ENCODE results near the gene PIM2.

Gene PIM2

DNA sequence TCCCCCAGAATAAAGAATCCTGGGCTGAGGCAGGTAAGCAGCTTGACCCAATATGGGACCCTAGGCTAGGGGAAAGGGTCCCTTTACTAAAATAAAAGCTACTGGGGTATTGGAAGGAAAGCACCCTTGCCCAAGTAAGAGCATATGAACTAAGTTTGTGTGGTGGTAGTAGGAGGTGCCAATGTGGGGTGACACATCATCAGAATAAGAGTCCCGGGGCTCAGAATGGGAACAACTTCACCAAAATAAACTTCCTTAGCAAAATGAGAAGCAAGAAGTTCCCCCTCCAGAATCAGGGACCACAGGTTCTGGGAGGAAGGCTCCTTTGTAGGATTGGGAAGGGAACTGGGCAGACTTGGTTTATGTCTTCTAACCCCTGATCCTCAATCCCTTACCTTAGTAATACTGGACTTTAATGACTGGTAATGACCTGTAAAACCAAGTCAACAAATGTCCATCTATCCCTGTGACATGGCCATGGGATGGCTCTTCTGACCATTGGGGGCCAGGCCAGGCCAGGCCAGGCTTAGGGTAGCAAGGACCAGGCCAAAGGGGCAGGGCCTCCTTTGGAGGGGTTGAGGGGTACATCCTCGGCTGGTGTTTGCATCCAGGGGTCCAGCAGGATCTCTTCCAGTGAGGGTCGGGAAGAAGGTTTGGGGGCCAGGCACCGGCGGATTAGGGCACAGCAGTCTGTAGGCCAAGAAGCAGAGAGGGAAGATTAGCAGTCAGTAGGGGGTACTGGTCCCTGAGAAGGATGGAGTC is 5.0 kb downstream of the PIM2 start:
- H3K18ac ChIP-seq (ENCODE audit: low read length): no peak overlapping the region
- no peak overlapping the region for H3K23ac ChIP-seq (ENCODE audit: low read length)
- H4K5ac ChIP-seq (ENCODE audit: low read length): no peak overlapping the region
- H4K8ac ChIP-seq (ENCODE audit: low read depth, low read length): no peak overlapping the region
- H3K56ac ChIP-seq (ENCODE audit: low read length): no peak overlapping the region
- no peaks in the 10 kb centered on the region for H3K4me1 ChIP-seq (ENCODE audit: control insufficient read depth, low read depth, low read length)
- no peak for DNase-seq
- peaks cover 21% of the 10 kb centered on the region for H3K79me2 ChIP-seq (ENCODE audit: control insufficient read depth, insufficient read depth, low read length)
- no peak overlapping the region for H2AK5ac ChIP-seq (ENCODE audit: low read length)
- H3K27me3 ChIP-seq (ENCODE audit: insufficient read depth, low read length, poor library complexity): no peaks in the 10 kb centered on the region
- H3K79me1 ChIP-seq (ENCODE audit: low read length): no peaks in the 10 kb centered on the region
- no peak overlapping the region for H2BK15ac ChIP-seq (replicated peaks; ENCODE audit: low read depth)
- no peak overlapping the region for H3K4me3 ChIP-seq (ENCODE audit: low read length)
- H3K9ac ChIP-seq (ENCODE audit: low read length): no peak overlapping the region
- H3K36me3 ChIP-seq (ENCODE audit: control insufficient read depth, insufficient read depth, low read length): no peaks in the 10 kb centered on the region
- no peak overlapping the region for H3K4me2 ChIP-seq (ENCODE audit: low read length)
- H3K27ac ChIP-seq (ENCODE audit: low read depth, low read length): no peak overlapping the region
- no peak overlapping the region for H2BK120ac ChIP-seq (ENCODE audit: low read depth, low read length)
- H2BK5ac ChIP-seq (ENCODE audit: low read length): no peak overlapping the region
- WGBS (ENCODE audit: extremely low coverage, insufficient coverage, low lambda C conversion rate): no CpG with 5 or more reads among the region's 5 CpGs
- H3K4ac ChIP-seq (ENCODE audit: low read depth, low read length): no peak overlapping the region

- no peak within 1 kb of the TSS for H3K18ac ChIP-seq (ENCODE audit: low read length)
- peak within 1 kb of the TSS; percentile 70 for H3K4me3 ChIP-seq (ENCODE audit: low read length)
- peaks cover 6% of the 10 kb centered on the region for H3K79me2 ChIP-seq (ENCODE audit: control insufficient read depth, insufficient read depth, low read length)
- H3K4me1 ChIP-seq (ENCODE audit: control insufficient read depth, low read depth, low read length): no peaks in the 10 kb centered on the region
- H4K5ac ChIP-seq (ENCODE audit: low read length): no peak within 1 kb of the TSS
- no peak within 1 kb of the TSS for H3K4ac ChIP-seq (ENCODE audit: low read depth, low read length)
- no peak within 1 kb of the TSS for H4K8ac ChIP-seq (ENCODE audit: low read depth, low read length)
- H2AK5ac ChIP-seq (ENCODE audit: low read length): no peak within 1 kb of the TSS
- H3K36me3 ChIP-seq (ENCODE audit: control insufficient read depth, insufficient read depth, low read length): no peaks in the 10 kb centered on the region
- no peak within 1 kb of the TSS for H2BK15ac ChIP-seq (replicated peaks; ENCODE audit: low read depth)
- no CpG with 5 or more reads among the region's 60 CpGs for WGBS (ENCODE audit: extremely low coverage, insufficient coverage, low lambda C conversion rate)
- H2BK5ac ChIP-seq (ENCODE audit: low read length): no peak within 1 kb of the TSS
- peak; percentile 93 for DNase-seq
- no peak within 1 kb of the TSS for H2BK120ac ChIP-seq (ENCODE audit: low read depth, low read length)
- H3K56ac ChIP-seq (ENCODE audit: low read length): peak within 1 kb of the TSS; percentile 87
- no peak within 1 kb of the TSS for H3K23ac ChIP-seq (ENCODE audit: low read length)
- H3K9ac ChIP-seq (ENCODE audit: low read length): peak within 1 kb of the TSS; percentile 77
- no peaks in the 10 kb centered on the region for H3K79me1 ChIP-seq (ENCODE audit: low read length)
- H3K27ac ChIP-seq (ENCODE audit: low read depth, low read length): peak within 1 kb of the TSS; percentile 70
- H3K27me3 ChIP-seq (ENCODE audit: insufficient read depth, low read length, poor library complexity): no peaks in the 10 kb centered on the region
- H3K4me2 ChIP-seq (ENCODE audit: low read length): peak within 1 kb of the TSS; percentile 57
These were observed 7.2 kb downstream of the PIM2 start, which contains the start of gene SLC35A2 for GRCh38 chrX:48911412-48912182. TSS of gene SLC35A2 (minus strand) at chrX:48911646. CDS start at chrX:48911636, 10 bp downstream.

DNA sequence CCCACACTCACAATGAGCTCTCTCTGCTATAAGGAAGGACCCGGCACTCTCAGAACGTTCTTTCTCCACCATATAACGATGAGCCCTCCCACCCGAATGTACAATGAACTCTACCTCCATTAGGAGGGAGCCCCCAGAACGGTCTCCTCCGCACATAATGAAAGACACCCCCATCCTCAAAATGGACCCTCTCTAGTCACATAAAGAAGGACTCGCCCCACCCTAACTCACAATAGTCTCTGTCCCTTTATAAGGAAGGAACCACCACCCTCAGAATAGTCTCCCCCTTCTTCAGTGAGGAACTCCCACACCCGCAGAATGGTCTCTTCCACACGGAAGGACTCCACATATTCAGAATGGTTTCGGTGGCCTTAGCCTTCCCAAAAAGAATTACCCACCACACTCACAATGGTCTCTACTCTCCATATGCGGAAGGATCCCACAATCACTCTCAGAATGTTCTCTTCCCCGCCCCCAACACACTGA is 7.9 kb downstream of the PIM2 start:
- H3K27ac ChIP-seq (ENCODE audit: low read depth, low read length): no peak overlapping the region
- H3K4me3 ChIP-seq (ENCODE audit: low read length): peak overlapping the region; percentile 70
- H3K79me1 ChIP-seq (ENCODE audit: low read length): no peaks in the 10 kb centered on the region
- no peaks in the 10 kb centered on the region for H3K27me3 ChIP-seq (ENCODE audit: insufficient read depth, low read length, poor library complexity)
- H3K23ac ChIP-seq (ENCODE audit: low read length): no peak overlapping the region
- no peak overlapping the region for H2BK15ac ChIP-seq (replicated peaks; ENCODE audit: low read depth)
- H2BK5ac ChIP-seq (ENCODE audit: low read length): no peak overlapping the region
- H3K4me2 ChIP-seq (ENCODE audit: low read length): peak overlapping the region; percentile 57
- no peak overlapping the region for H2BK120ac ChIP-seq (ENCODE audit: low read depth, low read length)
- H3K4ac ChIP-seq (ENCODE audit: low read depth, low read length): no peak overlapping the region
- no peaks in the 10 kb centered on the region for H3K4me1 ChIP-seq (ENCODE audit: control insufficient read depth, low read depth, low read length)
- DNase-seq: peak; percentile 49
- no peak overlapping the region for H3K18ac ChIP-seq (ENCODE audit: low read length)
- no peak overlapping the region for H4K8ac ChIP-seq (ENCODE audit: low read depth, low read length)
- no peak overlapping the region for H4K5ac ChIP-seq (ENCODE audit: low read length)
- peaks cover 6% of the 10 kb centered on the region for H3K79me2 ChIP-seq (ENCODE audit: control insufficient read depth, insufficient read depth, low read length)
- no peak overlapping the region for H2AK5ac ChIP-seq (ENCODE audit: low read length)
- no CpG with 5 or more reads among the region's 12 CpGs for WGBS (ENCODE audit: extremely low coverage, insufficient coverage, low lambda C conversion rate)
- H3K36me3 ChIP-seq (ENCODE audit: control insufficient read depth, insufficient read depth, low read length): no peaks in the 10 kb centered on the region
- H3K56ac ChIP-seq (ENCODE audit: low read length): peak overlapping the region; percentile 87
- H3K9ac ChIP-seq (ENCODE audit: low read length): peak overlapping the region; percentile 77

- Histone ChIP-seq H3K56ac (ENCODE audit: low read length) (no peak overlapping the region), H3K18ac (ENCODE audit: low read length) (no peak overlapping the region), H2BK5ac (ENCODE audit: low read length) (no peak overlapping the region), H2BK120ac (ENCODE audit: low read depth, low read length) (no peak overlapping the region), H3K4ac (ENCODE audit: low read depth, low read length) (no peak overlapping the region), H3K27me3 (ENCODE audit: insufficient read depth, low read length, poor library complexity) (no peaks in the 10 kb centered on the region), H3K36me3 (ENCODE audit: control insufficient read depth, insufficient read depth, low read length) (no peaks in the 10 kb centered on the region), H3K23ac (ENCODE audit: low read length) (no peak overlapping the region), H4K5ac (ENCODE audit: low read length) (no peak overlapping the region), H3K27ac (ENCODE audit: low read depth, low read length) (no peak overlapping the region), H3K79me2 (ENCODE audit: control insufficient read depth, insufficient read depth, low read length) (peaks cover 6% of the 10 kb centered on the region), H3K4me2 (ENCODE audit: low read length) (no peak overlapping the region), H2AK5ac (ENCODE audit: low read length) (no peak overlapping the region), H2BK15ac (replicated peaks; ENCODE audit: low read depth) (no peak overlapping the region), H3K4me1 (ENCODE audit: control insufficient read depth, low read depth, low read length) (no peaks in the 10 kb centered on the region), H3K4me3 (ENCODE audit: low read length) (no peak overlapping the region), H3K9ac (ENCODE audit: low read length) (no peak overlapping the region), H3K79me1 (ENCODE audit: low read length) (no peaks in the 10 kb centered on the region), H4K8ac (ENCODE audit: low read depth, low read length) (no peak overlapping the region)
- DNase-seq: no peak
- no CpG with 5 or more reads among the region's 17 CpGs for WGBS (ENCODE audit: extremely low coverage, insufficient coverage, low lambda C conversion rate)
These were observed 9.0 kb downstream of the PIM2 start for GRCh38 chrX:48909703-48910294.

- no peak overlapping the region for H2BK5ac ChIP-seq (ENCODE audit: low read length)
- no peaks in the 10 kb centered on the region for H3K27me3 ChIP-seq (ENCODE audit: insufficient read depth, low read length, poor library complexity)
- WGBS (ENCODE audit: extremely low coverage, insufficient coverage, low lambda C conversion rate): no CpG with 5 or more reads among the region's 1 CpG
- no peak overlapping the region for H3K23ac ChIP-seq (ENCODE audit: low read length)
- H3K56ac ChIP-seq (ENCODE audit: low read length): no peak overlapping the region
- peaks cover 6% of the 10 kb centered on the region for H3K79me2 ChIP-seq (ENCODE audit: control insufficient read depth, insufficient read depth, low read length)
- H3K9ac ChIP-seq (ENCODE audit: low read length): no peak overlapping the region
- H2BK120ac ChIP-seq (ENCODE audit: low read depth, low read length): no peak overlapping the region
- H3K4ac ChIP-seq (ENCODE audit: low read depth, low read length): no peak overlapping the region
- no peaks in the 10 kb centered on the region for H3K4me1 ChIP-seq (ENCODE audit: control insufficient read depth, low read depth, low read length)
- no peak overlapping the region for H3K4me2 ChIP-seq (ENCODE audit: low read length)
- no peaks in the 10 kb centered on the region for H3K79me1 ChIP-seq (ENCODE audit: low read length)
- peak; percentile 75 for DNase-seq
- H2BK15ac ChIP-seq (replicated peaks; ENCODE audit: low read depth): no peak overlapping the region
- no peaks in the 10 kb centered on the region for H3K36me3 ChIP-seq (ENCODE audit: control insufficient read depth, insufficient read depth, low read length)
- H4K5ac ChIP-seq (ENCODE audit: low read length): no peak overlapping the region
- no peak overlapping the region for H3K27ac ChIP-seq (ENCODE audit: low read depth, low read length)
- H3K18ac ChIP-seq (ENCODE audit: low read length): no peak overlapping the region
- no peak overlapping the region for H3K4me3 ChIP-seq (ENCODE audit: low read length)
- no peak overlapping the region for H4K8ac ChIP-seq (ENCODE audit: low read depth, low read length)
- H2AK5ac ChIP-seq (ENCODE audit: low read length): no peak overlapping the region
These were observed 10.2 kb downstream of the PIM2 start for GRCh38 chrX:48908600-48908999.
